ENCODE results near the gene PSMB8. TPM values are rescaled to one million over a fixed set of nuclear protein-coding genes. Genes with fewer than 3 reads are reported as not detected.

The PSMB8 gene
- total RNA-seq, 1 experiment from 2014 or later, result 0.96 TPM

DNA sequence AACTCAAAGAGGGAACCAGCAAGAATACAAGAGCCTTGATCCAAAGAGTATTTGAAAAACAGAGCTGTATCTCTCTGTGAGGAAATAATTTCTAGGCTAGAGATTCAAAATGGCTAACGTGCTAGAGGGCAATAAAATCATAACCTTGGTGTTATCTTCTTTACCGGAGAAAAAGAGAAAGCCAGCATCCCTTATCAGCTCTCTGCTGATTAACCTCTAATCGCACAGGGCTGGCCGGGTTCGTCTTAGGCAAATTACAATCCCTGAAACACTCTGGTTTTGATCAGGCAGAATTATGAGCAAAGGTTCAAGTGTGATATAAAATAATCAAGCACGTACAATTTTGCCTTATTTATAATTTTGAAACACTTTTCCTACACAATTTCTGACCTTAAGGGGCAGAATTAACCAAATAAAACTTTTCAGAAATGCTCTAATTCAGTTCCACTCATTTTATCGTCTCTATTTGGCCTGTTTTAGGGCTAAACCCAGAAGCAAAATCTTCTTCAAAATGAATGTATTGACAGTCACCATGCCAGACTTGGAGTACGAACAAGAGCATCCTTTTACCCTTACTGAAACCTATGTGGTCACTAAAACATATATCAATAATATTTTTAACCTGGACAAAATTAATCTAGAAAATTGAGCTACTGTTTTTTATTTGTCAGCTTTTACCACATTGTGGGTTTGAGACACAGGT, 23.9 kb upstream of the PSMB8 start:
- intact Hi-C loops (cut with micrococcal nuclease), result loop anchor here (1.0 to 5.0 kb wide), 6 partner anchors 29 to 453 kb away; partner anchors contain the start of gene TAP2
- Histone ChIP-seq H3K9ac (ENCODE audit: low read length) (no peak overlapping the region), H3K36me3 (ENCODE audit: control insufficient read depth in 1 of 2, insufficient read depth in 2 of 2, low read length in 2 of 2) (no peaks in the 10 kb centered on the region), H3K4me1 (ENCODE audit: control insufficient read depth in 1 of 2, insufficient read depth in 2 of 2, low read length in 2 of 2) (peaks cover 0 to 4% of the 10 kb centered on the region in 2 experiments; a peak in 1 of 4 replicates), H3K4me2 (ENCODE audit: low read length) (peak overlapping the region; percentile 9; the same call in 1 of the 2 replicates), H3K4me3 (replicated peaks in 1 of 2; ENCODE audit: low read depth in 1 of 2, low read length in 2 of 2) (no peak overlapping the region), H3K9me3 (ENCODE audit: control insufficient read depth in 1 of 2, insufficient read depth in 1 of 2, low read depth in 1 of 2, low read length in 2 of 2) (no peaks in the 10 kb centered on the region), H3K27me3 (ENCODE audit: insufficient read depth, low read length) (no peaks in the 10 kb centered on the region), H2AFZ (ENCODE audit: low read depth, low read length, poor library complexity, severe bottlenecking) (peak overlapping the region; percentile 68), H3K79me2 (ENCODE audit: insufficient read depth, low read length) (no peaks in the 10 kb centered on the region), H3K9me2 (ENCODE audit: insufficient read depth) (0 out of 2 replicates have a peak, but pooled peaks cover 5% of the 10 kb centered on the region), H3K27ac (ENCODE audit: low read depth, low read length) (no peak overlapping the region), H4K20me1 (ENCODE audit: insufficient read depth) (no peaks in the 10 kb centered on the region)
- no TSS peak for BruUV-seq (replicated peaks)
- ChIA-PET RAD21 (ENCODE audit: low non-redundant PET in 1 of 2, low total read pairs in 2 of 2, uncharacterized antibody in 2 of 2, unreplicated experiment in 2 of 2) (interaction anchor here (0.6 to 1.9 kb wide), 11 partner anchors 29 to 455 kb away, joined by 3 to 36 read pairs (median 3); partner anchors contain the start of gene TAP2 (in 2 of the 2)), CTCF (interaction anchor here (0.7 to 6.5 kb wide), 47 partner anchors 9 to 622 kb away, joined by 3 to 189 read pairs (median 5); partner anchors contain the start of genes HLA-DMA, HLA-DMB, PSMB9 and TAP1), POLR2A (interaction anchor here (2.6 to 3.1 kb wide), 2 partner anchors 29 to 103 kb away, joined by 13 to 23 read pairs; partner anchors contain the start of gene TAP2)
- no peak for DNase-seq (ENCODE audit: low read depth, low spot score)
- TF ChIP-seq CTCF (IDR thresholded peaks at IDR 0.05 in 2 of 3, conservative IDR thresholded peaks at IDR 0.05 in 1 of 3; ENCODE audit: borderline replicate concordance in 1 of 3, insufficient read depth in 1 of 3, low read depth in 2 of 3, low read length in 2 of 3) (no peak), POLR2AphosphoS5 (IDR thresholded peaks at IDR 0.05; ENCODE audit: low read depth, low read length) (no peak), CEBPB (IDR thresholded peaks at IDR 0.05; ENCODE audit: low read depth) (no peak), EZH2phosphoT487 (IDR thresholded peaks at IDR 0.05; ENCODE audit: borderline replicate concordance) (no peak), ZFX (IDR thresholded peaks at IDR 0.05) (no peak), FOSL1 (IDR thresholded peaks at IDR 0.05; ENCODE audit: low read depth) (no peak), SRF (IDR thresholded peaks at IDR 0.05; ENCODE audit: low read depth) (no peak), CBX3 (IDR thresholded peaks at IDR 0.05; ENCODE audit: low read depth) (no peak), YY1 (IDR thresholded peaks at IDR 0.05; ENCODE audit: extremely low read depth, insufficient replicate concordance, low read depth, low read length) (no peak), RAD21 (IDR thresholded peaks at IDR 0.05; ENCODE audit: low read depth) (no peak), SP1 (IDR thresholded peaks at IDR 0.05; ENCODE audit: low read depth) (no peak)
- TF ChIP-seq, protein P1, sequence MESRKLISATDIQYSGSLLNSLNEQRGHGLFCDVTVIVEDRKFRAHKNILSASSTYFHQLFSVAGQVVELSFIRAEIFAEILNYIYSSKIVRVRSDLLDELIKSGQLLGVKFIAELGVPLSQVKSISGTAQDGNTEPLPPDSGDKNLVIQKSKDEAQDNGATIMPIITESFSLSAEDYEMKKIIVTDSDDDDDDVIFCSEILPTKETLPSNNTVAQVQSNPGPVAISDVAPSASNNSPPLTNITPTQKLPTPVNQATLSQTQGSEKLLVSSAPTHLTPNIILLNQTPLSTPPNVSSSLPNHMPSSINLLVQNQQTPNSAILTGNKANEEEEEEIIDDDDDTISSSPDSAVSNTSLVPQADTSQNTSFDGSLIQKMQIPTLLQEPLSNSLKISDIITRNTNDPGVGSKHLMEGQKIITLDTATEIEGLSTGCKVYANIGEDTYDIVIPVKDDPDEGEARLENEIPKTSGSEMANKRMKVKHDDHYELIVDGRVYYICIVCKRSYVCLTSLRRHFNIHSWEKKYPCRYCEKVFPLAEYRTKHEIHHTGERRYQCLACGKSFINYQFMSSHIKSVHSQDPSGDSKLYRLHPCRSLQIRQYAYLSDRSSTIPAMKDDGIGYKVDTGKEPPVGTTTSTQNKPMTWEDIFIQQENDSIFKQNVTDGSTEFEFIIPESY (IDR thresholded peaks at IDR 0.05; ENCODE audit: extremely low read depth, insufficient replicate concordance, low read length), result no peak
- TF ChIP-seq, protein P2, sequence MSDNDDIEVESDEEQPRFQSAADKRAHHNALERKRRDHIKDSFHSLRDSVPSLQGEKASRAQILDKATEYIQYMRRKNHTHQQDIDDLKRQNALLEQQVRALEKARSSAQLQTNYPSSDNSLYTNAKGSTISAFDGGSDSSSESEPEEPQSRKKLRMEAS (IDR thresholded peaks at IDR 0.05), result no peak
- TF ChIP-seq, protein P3, sequence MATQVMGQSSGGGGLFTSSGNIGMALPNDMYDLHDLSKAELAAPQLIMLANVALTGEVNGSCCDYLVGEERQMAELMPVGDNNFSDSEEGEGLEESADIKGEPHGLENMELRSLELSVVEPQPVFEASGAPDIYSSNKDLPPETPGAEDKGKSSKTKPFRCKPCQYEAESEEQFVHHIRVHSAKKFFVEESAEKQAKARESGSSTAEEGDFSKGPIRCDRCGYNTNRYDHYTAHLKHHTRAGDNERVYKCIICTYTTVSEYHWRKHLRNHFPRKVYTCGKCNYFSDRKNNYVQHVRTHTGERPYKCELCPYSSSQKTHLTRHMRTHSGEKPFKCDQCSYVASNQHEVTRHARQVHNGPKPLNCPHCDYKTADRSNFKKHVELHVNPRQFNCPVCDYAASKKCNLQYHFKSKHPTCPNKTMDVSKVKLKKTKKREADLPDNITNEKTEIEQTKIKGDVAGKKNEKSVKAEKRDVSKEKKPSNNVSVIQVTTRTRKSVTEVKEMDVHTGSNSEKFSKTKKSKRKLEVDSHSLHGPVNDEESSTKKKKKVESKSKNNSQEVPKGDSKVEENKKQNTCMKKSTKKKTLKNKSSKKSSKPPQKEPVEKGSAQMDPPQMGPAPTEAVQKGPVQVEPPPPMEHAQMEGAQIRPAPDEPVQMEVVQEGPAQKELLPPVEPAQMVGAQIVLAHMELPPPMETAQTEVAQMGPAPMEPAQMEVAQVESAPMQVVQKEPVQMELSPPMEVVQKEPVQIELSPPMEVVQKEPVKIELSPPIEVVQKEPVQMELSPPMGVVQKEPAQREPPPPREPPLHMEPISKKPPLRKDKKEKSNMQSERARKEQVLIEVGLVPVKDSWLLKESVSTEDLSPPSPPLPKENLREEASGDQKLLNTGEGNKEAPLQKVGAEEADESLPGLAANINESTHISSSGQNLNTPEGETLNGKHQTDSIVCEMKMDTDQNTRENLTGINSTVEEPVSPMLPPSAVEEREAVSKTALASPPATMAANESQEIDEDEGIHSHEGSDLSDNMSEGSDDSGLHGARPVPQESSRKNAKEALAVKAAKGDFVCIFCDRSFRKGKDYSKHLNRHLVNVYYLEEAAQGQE (IDR thresholded peaks at IDR 0.05; ENCODE audit: low read depth), result no peak
- peak; percentile 58; the same call in 1 of the 2 replicates for ATAC-seq

Data from HCT116 (cell line).